Osteoblast (primary cell): ENCODE results near the gene ITGB2. TPM values are rescaled to one million over a fixed set of nuclear protein-coding genes. Genes with fewer than 3 reads are reported as not detected.

Experiments used
- DNase-seq: peaks from one replicate; pipeline ENCODE4 v3.0.0; 2011; ENCODE audit warnings: low spot score, mixed read lengths; ENCODE audit not compliant: insufficient read length; ENCODE audit errors: missing footprints
- H2AFZ ChIP-seq: 2 replicates; pipeline ENCODE4 v1.6.0; 2011; ENCODE audit warnings: mild to moderate bottlenecking, low read length
- H3K27ac ChIP-seq: 2 replicates; pipeline ENCODE4 v1.5.1; 2011; ENCODE audit warnings: mild to moderate bottlenecking, low read depth, low read length, moderate library complexity
- H3K27me3 ChIP-seq: 2 replicates; pipeline ENCODE4 v1.6.0; 2012; ENCODE audit warnings: mild to moderate bottlenecking, control low read depth, inconsistent platforms, low read length, moderate library complexity; ENCODE audit not compliant: insufficient read depth
- H3K36me3 ChIP-seq: 2 replicates; pipeline ENCODE4 v1.5.1; 2011; ENCODE audit warnings: mild to moderate bottlenecking, low read length, control low read depth, moderate library complexity; ENCODE audit not compliant: insufficient read depth
- H3K4me1 ChIP-seq: 2 replicates; pipeline ENCODE4 v1.5.1; 2011; ENCODE audit warnings: mild to moderate bottlenecking, low read length, control low read depth, moderate library complexity; ENCODE audit not compliant: insufficient read depth
- H3K4me2 ChIP-seq: 2 replicates; pipeline ENCODE4 v1.6.0; 2011; ENCODE audit warnings: mild to moderate bottlenecking, low read length; ENCODE audit not compliant: insufficient read depth
- H3K4me3 ChIP-seq: fragments of 200-600 bp; sonication (generic); 3 replicates; pipeline ENCODE4 v1.5.1; 2012; ENCODE audit warnings: mild to moderate bottlenecking, low read length, inconsistent platforms; ENCODE audit not compliant: insufficient read depth
- H3K79me2 ChIP-seq: 2 replicates; pipeline ENCODE4 v1.6.0; 2012; ENCODE audit warnings: mild to moderate bottlenecking, low read length, control low read depth, inconsistent platforms; ENCODE audit not compliant: insufficient read depth
- H3K9me3 ChIP-seq: 2 replicates; pipeline ENCODE4 v1.5.1; 2011; ENCODE audit warnings: low read depth, low read length, control low read depth
- H4K20me1 ChIP-seq: 2 replicates; pipeline ENCODE4 v1.6.0; 2012; ENCODE audit warnings: mild to moderate bottlenecking, low read length, control low read depth; ENCODE audit not compliant: insufficient read depth
- CTCF ChIP-seq: IDR thresholded peaks from 2 replicates; pipeline ENCODE4 v1.5.1; 2011; ENCODE audit warnings: mild to moderate bottlenecking, low read depth, low read length, moderate library complexity; ENCODE audit errors: extremely low read depth
- total RNA-seq: library from RNA; depleted of rRNA; stranded (reverse); fragments of >200 nt; gene quantifications from 2 replicates; pipeline ENCODE4 v1.2.3, GENCODE V29; 2012

The ITGB2 gene
- total RNA-seq, 1 donor, result 15.2 TPM

- Histone ChIP-seq H3K36me3 (no peaks in the 10 kb centered on the region), H3K4me2 (no peak overlapping the region), H3K27ac (no peak overlapping the region), H2AFZ (no peak overlapping the region), H3K4me1 (no peaks in the 10 kb centered on the region), H4K20me1 (no peaks in the 10 kb centered on the region), H3K79me2 (no peaks in the 10 kb centered on the region), H3K27me3 (peaks cover 7% of the 10 kb centered on the region), H3K4me3 (no peak overlapping the region), H3K9me3 (no peaks in the 10 kb centered on the region)
- DNase-seq, result no peak
- TF ChIP-seq CTCF, result no peak
These were observed 26.6 kb downstream of the ITGB2 start for GRCh38 chr21:44893948-44894656.

GRCh38 chr21:44893278-44893556 lies 27.5 kb downstream of the ITGB2 start:
- no peak overlapping the region for H3K27ac ChIP-seq
- no peak overlapping the region for H2AFZ ChIP-seq
- H3K9me3 ChIP-seq, result no peaks in the 10 kb centered on the region
- H3K4me3 ChIP-seq, result no peak overlapping the region
- H3K79me2 ChIP-seq, result no peaks in the 10 kb centered on the region
- no peaks in the 10 kb centered on the region for H3K36me3 ChIP-seq
- no peaks in the 10 kb centered on the region for H3K4me1 ChIP-seq
- TF ChIP-seq CTCF, result no peak
- H4K20me1 ChIP-seq, result no peaks in the 10 kb centered on the region
- DNase-seq, result no peak
- H3K4me2 ChIP-seq, result no peak overlapping the region
- peaks cover 7% of the 10 kb centered on the region for H3K27me3 ChIP-seq

GRCh38 chr21:44892536-44893277 lies 28.0 kb downstream of the ITGB2 start:
- no peaks in the 10 kb centered on the region for H3K79me2 ChIP-seq
- peak; percentile 97 for DNase-seq
- H2AFZ ChIP-seq, result no peak overlapping the region
- H3K36me3 ChIP-seq, result no peaks in the 10 kb centered on the region
- no peak overlapping the region for H3K27ac ChIP-seq
- H3K4me2 ChIP-seq, result no peak overlapping the region
- H3K9me3 ChIP-seq, result no peaks in the 10 kb centered on the region
- peak; percentile 91 for TF ChIP-seq CTCF
- H3K4me1 ChIP-seq, result no peaks in the 10 kb centered on the region
- no peaks in the 10 kb centered on the region for H4K20me1 ChIP-seq
- H3K27me3 ChIP-seq, result peaks cover 7% of the 10 kb centered on the region
- H3K4me3 ChIP-seq, result no peak overlapping the region

- Histone ChIP-seq H3K79me2 (no peaks in the 10 kb centered on the region), H3K4me1 (no peaks in the 10 kb centered on the region), H3K4me3 (no peak overlapping the region), H2AFZ (no peak overlapping the region), H3K27me3 (peaks cover 7% of the 10 kb centered on the region), H4K20me1 (no peaks in the 10 kb centered on the region), H3K27ac (no peak overlapping the region), H3K9me3 (no peaks in the 10 kb centered on the region), H3K36me3 (no peaks in the 10 kb centered on the region), H3K4me2 (no peak overlapping the region)
- TF ChIP-seq CTCF, result no peak
- no peak for DNase-seq
These were observed 28.6 kb downstream of the ITGB2 start for GRCh38 chr21:44892095-44892494.
